Mammary epithelial cell (primary cell): ENCODE data around the gene BARX2.

Source experiments
- CTCF ChIP-seq, 2 donors: IDR thresholded peaks in 1 of 2; conservative IDR thresholded peaks in 1 of 2; 2 replicates each; pipeline ENCODE4 v1.5.1; 2011 to 2012; ENCODE audit warnings: inconsistent platforms in 2 of 2, low read length in 2 of 2, mild to moderate bottlenecking in 2 of 2, control low read depth in 1 of 2, low read depth in 1 of 2; ENCODE audit not compliant: insufficient read depth in 1 of 2; ENCODE audit errors: extremely low read depth in 1 of 2
- EZH2 ChIP-seq: IDR thresholded peaks from 2 replicates; pipeline ENCODE4 v1.6.1; 2012; ENCODE audit warnings: low read length, inconsistent platforms, borderline replicate concordance

- TF ChIP-seq CTCF (conservative IDR thresholded peaks at IDR 0.05 in 1 of 2, IDR thresholded peaks at IDR 0.05 in 1 of 2; ENCODE audit: extremely low read depth in 1 of 2, insufficient read depth in 1 of 2, low read depth in 1 of 2, low read length in 2 of 2) (no peak), EZH2 (no peak)
Measured at GRCh38 chr11:129458278-129458677, 82.6 kb downstream of the BARX2 start.
